ENCODE data around the gene PLCD1.

The PLCD1 gene

DNA sequence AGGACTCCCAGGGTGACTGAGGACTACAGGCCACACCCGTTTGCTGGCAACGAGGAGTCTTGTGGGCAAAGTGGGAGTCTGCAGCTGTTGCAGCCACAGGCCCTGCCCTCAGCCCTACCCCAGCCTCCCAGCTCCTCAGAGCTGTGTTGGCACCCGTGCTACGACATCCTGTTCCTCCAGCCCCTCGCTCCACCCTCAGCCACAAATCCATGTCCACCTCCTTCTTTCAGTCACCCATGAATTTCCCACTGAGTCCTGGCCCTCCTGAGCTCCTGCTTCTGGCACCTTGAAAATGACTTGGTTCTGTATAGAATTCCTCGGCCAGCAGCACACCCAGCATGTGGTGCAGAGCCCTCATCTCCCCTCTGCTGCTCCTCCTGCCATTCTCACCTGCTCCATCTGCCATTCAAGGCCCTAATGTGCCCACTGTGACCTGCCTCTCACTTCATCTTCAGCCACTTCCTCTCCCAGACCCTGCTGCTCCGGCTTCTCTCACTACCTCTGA lies 59.8 kb downstream of the PLCD1 start:
- H3K36me3 Mint-ChIP-seq, result no peaks in the 10 kb centered on the region
- peaks cover 2% of the 10 kb centered on the region for H3K4me1 Mint-ChIP-seq
- H3K9me3 Mint-ChIP-seq, result no peaks in the 10 kb centered on the region
- no peak for DNase-seq (ENCODE audit: low spot score in 2 of 2)
- H3K27me3 Mint-ChIP-seq, result peaks cover 8% of the 10 kb centered on the region
- no peak for ATAC-seq (ENCODE audit: low read depth)
- H3K4me3 Mint-ChIP-seq, result no peak overlapping the region
- H3K27ac Mint-ChIP-seq, result no peak overlapping the region

- Mint-ChIP-seq H3K36me3 (no peaks in the 10 kb centered on the region), H3K4me1 (no peaks in the 10 kb centered on the region), H3K27me3 (peaks cover 8% of the 10 kb centered on the region), H3K9me3 (no peaks in the 10 kb centered on the region), H3K27ac (no peak overlapping the region), H3K4me3 (no peak overlapping the region)
- DNase-seq (ENCODE audit: low spot score in 2 of 2), result no peak
- ATAC-seq (ENCODE audit: low read depth), result no peak
Measured at GRCh38 chr3:37968813-37969595, 60.4 kb downstream of the PLCD1 start.

DNA sequence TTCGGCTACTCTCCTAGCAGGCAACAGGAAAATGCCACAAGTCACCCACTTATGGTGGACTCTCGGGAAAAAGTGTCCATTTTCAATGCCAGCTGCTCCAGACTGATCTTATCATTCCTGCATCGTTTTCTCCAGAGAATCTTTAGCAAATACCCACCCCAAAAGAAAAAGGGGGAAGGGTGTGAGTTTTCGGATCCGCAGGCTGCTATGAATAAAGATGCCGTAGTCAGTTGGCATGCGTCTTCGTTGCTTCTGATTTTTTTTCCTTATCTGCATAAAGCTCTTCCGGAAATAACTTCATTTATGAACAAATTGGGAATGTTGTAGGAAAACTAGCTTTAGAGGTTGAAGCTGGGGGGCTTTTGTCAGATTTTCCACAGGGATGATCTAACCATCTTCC lies 61.2 kb downstream of the PLCD1 start:
- Mint-ChIP-seq H3K9me3 (no peaks in the 10 kb centered on the region), H3K4me3 (no peak overlapping the region), H3K27ac (no peak overlapping the region), H3K4me1 (no peaks in the 10 kb centered on the region), H3K27me3 (peaks cover 8% of the 10 kb centered on the region), H3K36me3 (no peaks in the 10 kb centered on the region)
- ATAC-seq (ENCODE audit: low read depth) (no peak), DNase-seq (ENCODE audit: low spot score in 2 of 2) (no peak)

GRCh38 chr3:37967260-37967881 lies 62.1 kb downstream of the PLCD1 start:
- H3K27ac Mint-ChIP-seq, result no peak overlapping the region

DNA sequence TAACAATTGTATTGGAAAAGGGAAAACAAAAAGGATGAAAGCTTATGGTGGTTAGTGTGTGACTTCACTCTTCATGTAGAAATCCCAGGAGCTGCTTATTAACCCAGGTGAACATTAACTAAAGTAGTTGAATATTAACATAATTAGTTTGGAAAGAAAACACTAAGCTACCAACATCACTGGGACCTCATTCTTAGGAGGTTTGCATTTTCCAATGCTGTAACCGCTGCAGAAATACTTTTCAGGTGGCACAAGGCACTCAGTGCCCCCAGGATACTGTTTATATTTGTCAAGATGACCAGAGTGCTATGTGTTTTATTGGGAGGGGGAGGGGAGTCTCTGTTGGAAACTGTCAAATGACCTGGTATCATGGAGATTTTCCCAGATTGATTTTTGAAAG lies 64.7 kb downstream of the PLCD1 start:
- Mint-ChIP-seq H3K4me3 (no peak overlapping the region), H3K27me3 (peaks cover 4% of the 10 kb centered on the region), H3K27ac (no peak overlapping the region), H3K9me3 (no peaks in the 10 kb centered on the region), H3K36me3 (no peaks in the 10 kb centered on the region), H3K4me1 (no peaks in the 10 kb centered on the region)
- DNase-seq (ENCODE audit: low spot score in 2 of 2) (no peak), ATAC-seq (ENCODE audit: low read depth) (no peak)

More at GRCh38 chr3:37967260-37967881, 62.1 kb downstream of the PLCD1 start:
- H3K36me3 Mint-ChIP-seq, result no peaks in the 10 kb centered on the region
- H3K4me3 Mint-ChIP-seq, result no peak overlapping the region
- no peaks in the 10 kb centered on the region for H3K4me1 Mint-ChIP-seq
- H3K27me3 Mint-ChIP-seq, result peaks cover 8% of the 10 kb centered on the region
- H3K9me3 Mint-ChIP-seq, result no peaks in the 10 kb centered on the region
- peak; percentile 68 for ATAC-seq (ENCODE audit: low read depth)
- peak in 1 of 2 donors; percentile 9 for DNase-seq (ENCODE audit: low spot score in 2 of 2)

GRCh38 chr3:37964146-37964545 lies 65.3 kb downstream of the PLCD1 start:
- Mint-ChIP-seq H3K27me3 (peaks cover 3% of the 10 kb centered on the region), H3K36me3 (no peaks in the 10 kb centered on the region), H3K9me3 (no peaks in the 10 kb centered on the region), H3K27ac (no peak overlapping the region), H3K4me3 (no peak overlapping the region), H3K4me1 (no peaks in the 10 kb centered on the region)
- no peak for ATAC-seq (ENCODE audit: low read depth)
- no peak for DNase-seq (ENCODE audit: low spot score in 2 of 2)

DNA sequence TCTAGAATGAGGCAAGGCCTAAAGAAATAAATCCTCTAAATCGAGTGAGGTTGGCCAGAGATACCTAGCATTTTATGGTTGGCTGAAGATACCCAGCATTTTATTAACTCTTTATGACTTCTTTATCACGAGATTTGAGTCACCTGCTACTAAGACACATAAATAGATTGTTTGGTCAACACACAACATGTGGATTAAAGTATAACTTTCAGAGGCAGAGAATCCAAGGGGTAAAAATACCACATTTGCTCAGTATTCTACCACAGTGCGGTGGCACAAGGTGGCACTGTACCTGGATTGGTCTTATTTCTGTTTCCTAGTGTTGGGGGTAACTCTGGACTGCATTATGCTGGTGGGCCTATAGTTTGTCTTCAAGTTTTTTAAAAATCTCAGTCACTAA lies 65.8 kb downstream of the PLCD1 start:
- ATAC-seq (ENCODE audit: low read depth) (no peak), DNase-seq (ENCODE audit: low spot score in 2 of 2) (no peak)
- no peaks in the 10 kb centered on the region for H3K36me3 Mint-ChIP-seq
- H3K27ac Mint-ChIP-seq, result no peak overlapping the region
- H3K9me3 Mint-ChIP-seq, result no peaks in the 10 kb centered on the region
- H3K4me3 Mint-ChIP-seq, result no peak overlapping the region
- peaks cover 3% of the 10 kb centered on the region for H3K27me3 Mint-ChIP-seq
- H3K4me1 Mint-ChIP-seq, result no peaks in the 10 kb centered on the region

DNA sequence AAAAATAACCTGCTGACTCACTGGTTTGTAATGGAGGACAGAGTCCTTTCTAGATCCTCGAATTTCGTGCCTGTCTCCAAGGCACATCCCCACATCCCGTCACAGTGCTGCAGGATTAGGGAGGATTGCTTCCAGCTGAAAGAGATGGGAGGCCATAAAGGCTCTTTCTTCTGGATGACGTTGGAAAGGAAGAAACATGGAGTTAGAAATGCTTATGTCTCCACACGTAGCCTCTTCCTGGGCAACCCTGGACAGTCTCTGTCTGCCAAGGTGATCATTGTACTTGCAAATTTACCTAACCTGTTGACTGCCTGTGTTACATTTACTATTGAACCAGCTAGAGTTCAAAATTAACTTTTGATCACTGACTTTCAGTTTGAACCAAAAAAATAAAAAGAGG lies 66.4 kb downstream of the PLCD1 start:
- DNase-seq (ENCODE audit: low spot score in 2 of 2), result no peak
- Mint-ChIP-seq H3K4me3 (no peak overlapping the region), H3K4me1 (no peaks in the 10 kb centered on the region), H3K9me3 (no peaks in the 10 kb centered on the region), H3K36me3 (no peaks in the 10 kb centered on the region), H3K27ac (no peak overlapping the region), H3K27me3 (peaks cover 3% of the 10 kb centered on the region)
- no peak for ATAC-seq (ENCODE audit: low read depth)

- Mint-ChIP-seq H3K27ac (no peak overlapping the region), H3K4me3 (no peak overlapping the region)
Measured at GRCh38 chr3:37961622-37962431, 67.6 kb downstream of the PLCD1 start.

DNA sequence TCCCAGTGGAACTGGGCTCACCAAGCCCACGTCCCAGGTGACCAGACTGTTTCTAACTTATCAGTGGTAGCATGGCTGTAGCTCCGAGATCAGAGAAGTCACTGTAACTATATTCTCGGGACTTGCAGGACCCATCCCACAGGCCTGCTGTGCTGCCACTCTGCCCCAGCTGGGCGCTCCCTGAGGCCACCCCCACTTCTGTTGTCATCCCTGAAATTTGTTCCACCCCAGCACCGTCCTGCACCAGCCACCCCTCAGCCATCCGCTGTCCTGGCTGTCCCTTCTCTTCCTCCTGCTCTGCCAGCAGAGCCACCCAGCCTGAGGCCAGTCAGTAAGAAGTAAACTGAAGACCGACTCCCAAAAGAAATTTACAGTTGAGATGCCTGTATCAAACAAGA lies 71.9 kb downstream of the PLCD1 start:
- Mint-ChIP-seq H3K4me3 (no peak overlapping the region), H3K9me3 (no peaks in the 10 kb centered on the region), H3K27me3 (no peaks in the 10 kb centered on the region), H3K36me3 (no peaks in the 10 kb centered on the region), H3K27ac (peak overlapping the region; percentile 21), H3K4me1 (peaks cover 8% of the 10 kb centered on the region)
- no peak for ATAC-seq (ENCODE audit: low read depth)
- DNase-seq (ENCODE audit: low spot score in 2 of 2), result no peak

More at GRCh38 chr3:37961622-37962431, 67.6 kb downstream of the PLCD1 start:
- no peaks in the 10 kb centered on the region for H3K9me3 Mint-ChIP-seq
- H3K4me1 Mint-ChIP-seq, result peaks cover 2% of the 10 kb centered on the region
- peaks cover 3% of the 10 kb centered on the region for H3K27me3 Mint-ChIP-seq
- DNase-seq (ENCODE audit: low spot score in 2 of 2), result no peak
- ATAC-seq (ENCODE audit: low read depth), result no peak
- H3K36me3 Mint-ChIP-seq, result no peaks in the 10 kb centered on the region
